SK-N-SH (cell line): Measurements from ENCODE around the gene CD33.

ENCODE experiments used
- CHD2 ChIP-seq: fragments of 150-350 bp; IDR thresholded peaks from 2 replicates; pipeline ENCODE4 v1.6.1; 2018; ENCODE audit warnings: low read length; ENCODE audit not compliant: partially characterized antibody
- JUND ChIP-seq: IDR thresholded peaks from 2 replicates; pipeline ENCODE4 v1.4.0; 2012
- NFIC ChIP-seq: IDR thresholded peaks from 2 replicates; pipeline ENCODE4 v1.4.0; 2012; ENCODE audit warnings: borderline replicate concordance
- RAD21 ChIP-seq: IDR thresholded peaks from 2 replicates; pipeline ENCODE4 v1.6.1; 2012; ENCODE audit warnings: mild to moderate bottlenecking, low read length
- RCOR1 ChIP-seq: fragments of 150-350 bp; IDR thresholded peaks from 2 replicates; pipeline ENCODE4 v1.6.1; 2017; ENCODE audit warnings: antibody characterized with exemption, low read length
- RFX5 ChIP-seq: IDR thresholded peaks from 2 replicates; pipeline ENCODE4 v1.6.1; 2012; ENCODE audit warnings: mild to moderate bottlenecking, improper control_type of control experiment, low read length
- TF ChIP-seq, protein P1 (sequence below): fragments of 200-600 bp; sonication (generic); IDR thresholded peaks from 2 replicates; pipeline ENCODE4 v1.6.1; 2017; ENCODE audit warnings: antibody characterized with exemption, mild to moderate bottlenecking, moderate library complexity
- TF ChIP-seq, protein P2 (sequence below): IDR thresholded peaks from 2 replicates; pipeline ENCODE4 v1.4.0; 2012; ENCODE audit warnings: low read depth, borderline replicate concordance
- TF ChIP-seq, protein P3 (sequence below): IDR thresholded peaks from 2 replicates; pipeline ENCODE4 v1.4.0; 2012; ENCODE audit warnings: low read depth, borderline replicate concordance
- TF ChIP-seq, protein P4 (sequence below): fragments of 150-350 bp; IDR thresholded peaks from 2 replicates; pipeline ENCODE4 v1.6.1; 2016; ENCODE audit warnings: mild to moderate bottlenecking, low read depth, low read length

DNA sequence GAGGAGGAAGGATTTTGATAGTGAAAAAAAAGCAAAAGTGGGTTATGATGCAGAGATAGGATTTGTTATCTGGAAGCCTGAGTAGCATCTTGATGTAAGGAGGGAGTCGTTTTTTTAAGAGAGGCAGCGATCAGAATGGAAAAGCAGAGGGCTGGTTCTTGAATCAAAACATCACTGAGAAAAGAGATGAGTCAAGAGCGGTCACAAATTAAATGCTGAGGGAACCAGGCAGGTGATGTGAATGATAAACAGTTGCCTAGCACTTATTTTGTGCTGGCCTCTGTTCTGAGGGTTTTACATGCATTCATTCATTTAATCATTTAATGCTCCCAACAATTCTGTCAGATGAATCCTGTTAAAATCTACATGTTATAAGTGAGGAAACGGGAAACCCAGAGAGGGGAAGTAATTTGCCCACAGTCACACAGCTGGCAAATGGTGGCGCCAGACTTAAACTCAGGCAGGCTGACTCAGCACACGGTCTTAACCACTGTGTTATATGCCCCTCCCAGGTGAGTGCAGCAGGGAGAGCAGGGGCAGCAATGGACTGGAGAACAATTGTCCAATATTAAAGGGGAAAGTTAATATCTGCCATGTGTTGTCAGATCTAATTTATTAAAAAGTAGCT is 47.4 kb downstream of the CD33 start:
- TF ChIP-seq, protein P1, sequence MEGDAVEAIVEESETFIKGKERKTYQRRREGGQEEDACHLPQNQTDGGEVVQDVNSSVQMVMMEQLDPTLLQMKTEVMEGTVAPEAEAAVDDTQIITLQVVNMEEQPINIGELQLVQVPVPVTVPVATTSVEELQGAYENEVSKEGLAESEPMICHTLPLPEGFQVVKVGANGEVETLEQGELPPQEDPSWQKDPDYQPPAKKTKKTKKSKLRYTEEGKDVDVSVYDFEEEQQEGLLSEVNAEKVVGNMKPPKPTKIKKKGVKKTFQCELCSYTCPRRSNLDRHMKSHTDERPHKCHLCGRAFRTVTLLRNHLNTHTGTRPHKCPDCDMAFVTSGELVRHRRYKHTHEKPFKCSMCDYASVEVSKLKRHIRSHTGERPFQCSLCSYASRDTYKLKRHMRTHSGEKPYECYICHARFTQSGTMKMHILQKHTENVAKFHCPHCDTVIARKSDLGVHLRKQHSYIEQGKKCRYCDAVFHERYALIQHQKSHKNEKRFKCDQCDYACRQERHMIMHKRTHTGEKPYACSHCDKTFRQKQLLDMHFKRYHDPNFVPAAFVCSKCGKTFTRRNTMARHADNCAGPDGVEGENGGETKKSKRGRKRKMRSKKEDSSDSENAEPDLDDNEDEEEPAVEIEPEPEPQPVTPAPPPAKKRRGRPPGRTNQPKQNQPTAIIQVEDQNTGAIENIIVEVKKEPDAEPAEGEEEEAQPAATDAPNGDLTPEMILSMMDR: no peak
- TF ChIP-seq, protein P2, sequence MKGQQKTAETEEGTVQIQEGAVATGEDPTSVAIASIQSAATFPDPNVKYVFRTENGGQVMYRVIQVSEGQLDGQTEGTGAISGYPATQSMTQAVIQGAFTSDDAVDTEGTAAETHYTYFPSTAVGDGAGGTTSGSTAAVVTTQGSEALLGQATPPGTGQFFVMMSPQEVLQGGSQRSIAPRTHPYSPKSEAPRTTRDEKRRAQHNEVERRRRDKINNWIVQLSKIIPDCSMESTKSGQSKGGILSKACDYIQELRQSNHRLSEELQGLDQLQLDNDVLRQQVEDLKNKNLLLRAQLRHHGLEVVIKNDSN: no peak
- TF ChIP-seq, protein P3, sequence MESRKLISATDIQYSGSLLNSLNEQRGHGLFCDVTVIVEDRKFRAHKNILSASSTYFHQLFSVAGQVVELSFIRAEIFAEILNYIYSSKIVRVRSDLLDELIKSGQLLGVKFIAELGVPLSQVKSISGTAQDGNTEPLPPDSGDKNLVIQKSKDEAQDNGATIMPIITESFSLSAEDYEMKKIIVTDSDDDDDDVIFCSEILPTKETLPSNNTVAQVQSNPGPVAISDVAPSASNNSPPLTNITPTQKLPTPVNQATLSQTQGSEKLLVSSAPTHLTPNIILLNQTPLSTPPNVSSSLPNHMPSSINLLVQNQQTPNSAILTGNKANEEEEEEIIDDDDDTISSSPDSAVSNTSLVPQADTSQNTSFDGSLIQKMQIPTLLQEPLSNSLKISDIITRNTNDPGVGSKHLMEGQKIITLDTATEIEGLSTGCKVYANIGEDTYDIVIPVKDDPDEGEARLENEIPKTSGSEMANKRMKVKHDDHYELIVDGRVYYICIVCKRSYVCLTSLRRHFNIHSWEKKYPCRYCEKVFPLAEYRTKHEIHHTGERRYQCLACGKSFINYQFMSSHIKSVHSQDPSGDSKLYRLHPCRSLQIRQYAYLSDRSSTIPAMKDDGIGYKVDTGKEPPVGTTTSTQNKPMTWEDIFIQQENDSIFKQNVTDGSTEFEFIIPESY: no peak
- TF ChIP-seq CHD2: no peak
- TF ChIP-seq, protein P4, sequence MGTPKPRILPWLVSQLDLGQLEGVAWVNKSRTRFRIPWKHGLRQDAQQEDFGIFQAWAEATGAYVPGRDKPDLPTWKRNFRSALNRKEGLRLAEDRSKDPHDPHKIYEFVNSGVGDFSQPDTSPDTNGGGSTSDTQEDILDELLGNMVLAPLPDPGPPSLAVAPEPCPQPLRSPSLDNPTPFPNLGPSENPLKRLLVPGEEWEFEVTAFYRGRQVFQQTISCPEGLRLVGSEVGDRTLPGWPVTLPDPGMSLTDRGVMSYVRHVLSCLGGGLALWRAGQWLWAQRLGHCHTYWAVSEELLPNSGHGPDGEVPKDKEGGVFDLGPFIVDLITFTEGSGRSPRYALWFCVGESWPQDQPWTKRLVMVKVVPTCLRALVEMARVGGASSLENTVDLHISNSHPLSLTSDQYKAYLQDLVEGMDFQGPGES: no peak
- TF ChIP-seq RFX5: no peak
- no peak for TF ChIP-seq JUND
- no peak for TF ChIP-seq NFIC
- no peak for TF ChIP-seq RCOR1
- no peak for TF ChIP-seq RAD21
